ENCODE results near the gene CCDC88C.

DNA sequence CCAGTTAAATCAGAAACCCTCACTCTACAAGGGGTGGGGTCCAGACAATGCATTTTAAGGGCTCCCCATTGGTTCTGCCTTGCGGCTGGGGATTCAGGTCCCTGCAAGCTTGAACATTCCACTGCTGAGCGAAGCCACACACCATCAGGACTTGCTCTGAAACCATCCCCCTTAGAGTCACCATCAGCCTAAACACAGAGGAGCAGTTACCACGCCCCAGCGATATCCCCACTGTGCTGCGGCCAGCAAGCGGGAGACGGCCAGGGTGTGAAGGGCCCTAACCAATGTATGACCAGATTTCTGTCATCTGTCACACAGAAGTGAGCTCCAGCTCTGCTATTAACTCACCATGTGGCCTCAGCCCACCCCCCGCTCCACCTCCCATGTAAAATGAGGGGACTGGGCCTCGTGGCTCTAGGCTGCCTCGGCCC, 29.7 kb downstream of the CCDC88C start:
- TF ChIP-seq, protein P1, sequence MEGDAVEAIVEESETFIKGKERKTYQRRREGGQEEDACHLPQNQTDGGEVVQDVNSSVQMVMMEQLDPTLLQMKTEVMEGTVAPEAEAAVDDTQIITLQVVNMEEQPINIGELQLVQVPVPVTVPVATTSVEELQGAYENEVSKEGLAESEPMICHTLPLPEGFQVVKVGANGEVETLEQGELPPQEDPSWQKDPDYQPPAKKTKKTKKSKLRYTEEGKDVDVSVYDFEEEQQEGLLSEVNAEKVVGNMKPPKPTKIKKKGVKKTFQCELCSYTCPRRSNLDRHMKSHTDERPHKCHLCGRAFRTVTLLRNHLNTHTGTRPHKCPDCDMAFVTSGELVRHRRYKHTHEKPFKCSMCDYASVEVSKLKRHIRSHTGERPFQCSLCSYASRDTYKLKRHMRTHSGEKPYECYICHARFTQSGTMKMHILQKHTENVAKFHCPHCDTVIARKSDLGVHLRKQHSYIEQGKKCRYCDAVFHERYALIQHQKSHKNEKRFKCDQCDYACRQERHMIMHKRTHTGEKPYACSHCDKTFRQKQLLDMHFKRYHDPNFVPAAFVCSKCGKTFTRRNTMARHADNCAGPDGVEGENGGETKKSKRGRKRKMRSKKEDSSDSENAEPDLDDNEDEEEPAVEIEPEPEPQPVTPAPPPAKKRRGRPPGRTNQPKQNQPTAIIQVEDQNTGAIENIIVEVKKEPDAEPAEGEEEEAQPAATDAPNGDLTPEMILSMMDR (IDR thresholded peaks at IDR 0.05), result no peak
- TF ChIP-seq POLR2AphosphoS5 (IDR thresholded peaks at IDR 0.05), result no peak

Data from upper lobe of left lung (tissue), 4 donors.